Ovary (tissue), 3 donors: ENCODE measurements around the gene SLPI.

Experiments used
- CTCF ChIP-seq, 3 donors: fragments of 450-650 bp in 2 of 3; fragments of 200-600 bp in 1 of 3; IDR thresholded peaks; one replicate each; pipeline versions ENCODE4 v1.5.1 to v1.8.0; 2016 to 2022; ENCODE audit warnings: antibody characterized with exemption in 3 of 3, mild to moderate bottlenecking in 1 of 3
- EP300 ChIP-seq: sonication (generic); formaldehyde crosslinking; IDR thresholded peaks from one replicate; pipeline ENCODE4 v1.6.1; 2017; ENCODE audit warnings: antibody characterized with exemption
- POLR2A ChIP-seq: fragments of 450-650 bp; IDR thresholded peaks from one replicate; pipeline ENCODE4 v1.6.1; 2017; ENCODE audit warnings: antibody characterized with exemption, mild to moderate bottlenecking, moderate library complexity
- donor health status: DM: no; HTN: no; CAD: no.

DNA sequence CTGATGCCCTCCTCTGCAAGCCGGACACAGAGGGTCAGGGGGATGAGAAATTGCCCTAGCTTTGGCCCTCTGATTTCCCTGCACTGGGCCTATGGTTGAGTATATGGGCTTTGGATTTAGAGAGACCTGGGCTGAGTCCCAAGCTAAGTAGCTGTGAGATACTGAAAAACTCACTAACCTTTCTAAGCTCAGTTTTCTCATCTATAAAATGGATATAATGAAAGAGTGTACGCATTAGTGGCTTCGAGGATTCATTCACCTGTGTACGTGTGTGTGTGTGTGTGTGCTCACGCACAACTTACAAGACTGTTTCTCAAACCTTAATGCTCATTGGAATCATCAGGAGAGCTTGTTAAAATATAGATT lies 39.6 kb upstream of the SLPI start:
- peak in 1 of 3 donors; percentile 1 for TF ChIP-seq CTCF (IDR thresholded peaks at IDR 0.05)
- no peak for TF ChIP-seq POLR2A
- no peak for TF ChIP-seq EP300
